ENCODE results near the gene RAE1. TPM values are rescaled to one million over a fixed set of nuclear protein-coding genes. Genes with fewer than 3 reads are reported as not detected.

Gene RAE1
- total and polyA plus RNA-seq, 2 donors (not counting 3 experiments of a cell fraction or from before 2014, with no cell fraction given), result 34.1 to 55.8 TPM

GRCh38 chr20:57409316-57409671, 58.2 kb downstream of the RAE1 start:
- Histone ChIP-seq H3K4me3 (replicated peaks in 1 of 3; ENCODE audit: insufficient read depth in 1 of 3, low read depth in 1 of 3, low read length in 3 of 3) (no peak overlapping the region), H4K20me1 (replicated peaks; ENCODE audit: control insufficient read depth, extremely low read depth, insufficient read depth, low read length) (no peaks in the 10 kb centered on the region), H3K27me3 (ENCODE audit: control insufficient read depth in 2 of 2, insufficient read depth in 2 of 2, low read length in 2 of 2) (no peaks in the 10 kb centered on the region), H3K79me2 (ENCODE audit: control insufficient read depth, insufficient read depth, low read length) (no peaks in the 10 kb centered on the region), H3K9ac (replicated peaks; ENCODE audit: extremely low read depth, insufficient read depth, low read length) (no peak overlapping the region), H3K9me1 (replicated peaks; ENCODE audit: control insufficient read depth, extremely low read depth, insufficient read depth, low read length) (no peaks in the 10 kb centered on the region), H3K27ac (ENCODE audit: insufficient read depth, low read depth, low read length) (no peak overlapping the region), H3K4me2 (ENCODE audit: insufficient read depth, low read length) (no peak overlapping the region), H3K4me1 (ENCODE audit: control insufficient read depth, extremely low read depth, insufficient read depth, low read length) (no peaks in the 10 kb centered on the region), H3K36me3 (ENCODE audit: control insufficient read depth in 2 of 2, extremely low read depth in 1 of 2, insufficient read depth in 2 of 2, low read length in 2 of 2) (peaks cover 0 to 20% of the 10 kb centered on the region in 2 experiments), H2AFZ (ENCODE audit: low read depth, low read length) (no peak overlapping the region), H3K9me3 (replicated peaks; ENCODE audit: control insufficient read depth, insufficient read depth, low read length) (no peaks in the 10 kb centered on the region)
- no TSS peak for BruUV-seq (replicated peaks)
- TF ChIP-seq GATA2 (IDR thresholded peaks at IDR 0.05; ENCODE audit: insufficient read depth, insufficient read length, low read depth, low read length) (no peak), MAX (IDR thresholded peaks at IDR 0.05; ENCODE audit: insufficient read depth, insufficient read length) (no peak), POLR2A (IDR thresholded peaks at IDR 0.05; ENCODE audit: low read depth, low read length) (no peak), POLR2AphosphoS5 (IDR thresholded peaks at IDR 0.05; ENCODE audit: insufficient read depth, low read depth, low read length) (no peak), MYC (IDR thresholded peaks at IDR 0.05; ENCODE audit: low read depth, low read length) (no peak), EZH2 (IDR thresholded peaks at IDR 0.05; ENCODE audit: borderline replicate concordance, low read depth, low read length, severe bottlenecking) (no peak), FOS (IDR thresholded peaks at IDR 0.05; ENCODE audit: borderline replicate concordance, insufficient read depth, low read length) (no peak), CTCF (IDR thresholded peaks at IDR 0.05; ENCODE audit: extremely low read depth in 1 of 2, insufficient read depth in 1 of 2, low read depth in 1 of 2, low read length in 2 of 2) (no peak), JUN (IDR thresholded peaks at IDR 0.05; ENCODE audit: borderline replicate concordance, insufficient read depth, insufficient read length, low read depth) (no peak)
- intact Hi-C loops (cut with micrococcal nuclease) (no loop called here), dilution Hi-C loops (cut with MboI; ENCODE audit: extremely low pct_ligation_motif_present, low sequenced_read_pairs) (no loop called here)
- POLR2A ChIA-PET, result no interaction called here
- DNase-seq (ENCODE audit: low read depth, low spot score), result no peak
- no peak for FAIRE-seq
- CTCF ChIA-PET, result no interaction called here
